H1 (cell line): ENCODE data around the gene MVP. TPM values are rescaled to one million over a fixed set of nuclear protein-coding genes. Genes with fewer than 3 reads are reported as not detected.

Experiments used
- CTCF ChIA-PET: fragments of 300-600 bp; sonication (Branson Sonifier 250); formaldehyde crosslinking; loops from one replicate; lab custom pipeline; 2021; ENCODE audit not compliant: partially characterized antibody; lab: Charles Lee
- POLR2A ChIA-PET: fragments of 300-600 bp; sonication (Branson Sonifier 250); formaldehyde crosslinking; loops from one replicate; lab custom pipeline; 2021; ENCODE audit warnings: inconsistent platforms; ENCODE audit not compliant: partially characterized antibody; lab: Charles Lee
- DNase-seq, 2 experiments: peaks; one replicate each; pipeline versions ENCODE4 v3.0.0 to v3.0.0-alpha.2; 2010 to 2022; ENCODE audit warnings: low spot score in 2 of 2, low read depth in 1 of 2, mixed read lengths in 1 of 2
- FAIRE-seq: peaks from 2 replicates; lab custom pipeline; 2011; peaks lifted over from hg19 to GRCh38; lab: Jason Lieb, UNC
- H2AFZ ChIP-seq: 2 replicates; pipeline ENCODE4 v1.8.1; 2012; ENCODE audit warnings: low read length, inconsistent platforms
- H2AK5ac ChIP-seq: 2 replicates; pipeline ENCODE4 v1.6.1; 2013; ENCODE audit warnings: low read depth, low read length
- H2BK120ac ChIP-seq: replicated peaks from 2 replicates; pipeline ENCODE3; 2013; ENCODE audit warnings: low read depth, low read length, inconsistent platforms
- H2BK12ac ChIP-seq: 2 replicates; pipeline ENCODE4 v1.6.1; 2013; ENCODE audit warnings: low read depth, low read length
- H2BK15ac ChIP-seq: 2 replicates; pipeline ENCODE4 v1.6.1; 2013; ENCODE audit warnings: low read length
- H2BK20ac ChIP-seq: 2 replicates; pipeline ENCODE4 v1.6.1; 2013; ENCODE audit warnings: low read length
- H2BK5ac ChIP-seq: 2 replicates; pipeline ENCODE4 v1.6.1; 2013; ENCODE audit warnings: low read depth, low read length
- H3K14ac ChIP-seq: 2 replicates; pipeline ENCODE4 v1.6.1; 2013; ENCODE audit warnings: inconsistent platforms; ENCODE audit not compliant: insufficient read length
- H3K18ac ChIP-seq: 2 replicates; pipeline ENCODE4 v1.6.1; 2013; ENCODE audit warnings: low read length; ENCODE audit errors: extremely low read depth
- H3K23ac ChIP-seq: 2 replicates; pipeline ENCODE4 v1.6.1; 2013; ENCODE audit warnings: inconsistent platforms; ENCODE audit not compliant: insufficient read length
- H3K23me2 ChIP-seq: 2 replicates; pipeline ENCODE4 v1.6.1; 2013; ENCODE audit warnings: low read depth, low read length
- H3K27ac ChIP-seq: 2 replicates; pipeline ENCODE4 v1.6.1; 2011; ENCODE audit warnings: low read depth, low read length, inconsistent platforms
- H3K27me3 ChIP-seq, 4 experiments: replicated peaks in 1 of 4; 1 replicate in 1 of 4; 2 replicates in 3 of 4; pipeline versions ENCODE4 v1.6.1 to v1.8.1; 2011 to 2013; ENCODE audit warnings: low read length in 3 of 4, mild to moderate bottlenecking in 3 of 4, inconsistent platforms in 2 of 4, mixed read lengths in 2 of 4, moderate library complexity in 1 of 4; ENCODE audit not compliant: control insufficient read depth in 3 of 4, insufficient read depth in 3 of 4; ENCODE audit errors: extremely low read depth in 1 of 4
- H3K36me3 ChIP-seq, 4 experiments: 2 replicates each; pipeline versions ENCODE4 v1.6.1 to v1.8.1; 2011 to 2013; ENCODE audit warnings: mild to moderate bottlenecking in 4 of 4, low read length in 3 of 4, moderate library complexity in 2 of 4, control low read depth in 1 of 4, inconsistent platforms in 1 of 4; ENCODE audit not compliant: insufficient read depth in 4 of 4, control insufficient read depth in 2 of 4
- H3K4ac ChIP-seq: replicated peaks from 2 replicates; pipeline ENCODE3; 2013; ENCODE audit warnings: low read length, low read depth, mixed read lengths, inconsistent platforms; ENCODE audit not compliant: insufficient read length
- H3K4me1 ChIP-seq, 4 experiments: replicated peaks in 1 of 4; 1 replicate in 1 of 4; 2 replicates in 3 of 4; pipeline versions ENCODE4 v1.6.1 to v1.8.1; 2011 to 2013; ENCODE audit warnings: low read length in 3 of 4, inconsistent platforms in 2 of 4, mixed read lengths in 1 of 4; ENCODE audit not compliant: insufficient read depth in 4 of 4, control insufficient read depth in 3 of 4
- H3K4me2 ChIP-seq, 2 experiments: 2 replicates each; pipeline versions ENCODE4 v1.6.1 to v1.8.1; 2011 to 2013; ENCODE audit warnings: low read depth in 2 of 2, low read length in 2 of 2, control low read depth in 1 of 2, inconsistent platforms in 1 of 2, mild to moderate bottlenecking in 1 of 2; ENCODE audit not compliant: insufficient read depth in 1 of 2
- H3K4me3 ChIP-seq, 4 experiments: fragments of 200-600, 300-600 bp in 1 of 4; sonication (generic), shearing (Covaris generic), sonication (Bioruptor Twin) in 1 of 4; 2 replicates each; pipeline versions ENCODE4 v1.5.1 to v1.8.1; 2011 to 2016; ENCODE audit warnings: low read length in 4 of 4, low read depth in 3 of 4, control low read depth in 2 of 4, inconsistent platforms in 2 of 4, mild to moderate bottlenecking in 2 of 4, mixed read lengths in 1 of 4, moderate library complexity in 1 of 4; ENCODE audit not compliant: insufficient read depth in 2 of 4; ENCODE audit errors: extremely low read depth in 1 of 4
- H3K56ac ChIP-seq: replicated peaks from 2 replicates; pipeline ENCODE3; 2013; ENCODE audit warnings: low read depth, mild to moderate bottlenecking, mixed read lengths, low read length, inconsistent platforms; ENCODE audit not compliant: insufficient read length
- H3K79me1 ChIP-seq: 2 replicates; pipeline ENCODE4 v1.6.1; 2013; ENCODE audit warnings: low read depth, low read length, control low read depth
- H3K79me2 ChIP-seq, 2 experiments: 2 replicates each; pipeline versions ENCODE4 v1.6.1 to v1.8.1; 2012 to 2013; ENCODE audit warnings: low read length in 2 of 2, mild to moderate bottlenecking in 2 of 2, inconsistent platforms in 1 of 2; ENCODE audit not compliant: insufficient read depth in 2 of 2, control insufficient read depth in 1 of 2
- H3K9ac ChIP-seq, 4 experiments: replicated peaks in 1 of 4; 1 replicate in 1 of 4; 2 replicates in 3 of 4; pipeline versions ENCODE4 v1.6.1 to v1.8.1; 2011 to 2013; ENCODE audit warnings: low read depth in 3 of 4, low read length in 3 of 4, control low read depth in 2 of 4, mild to moderate bottlenecking in 2 of 4, moderate library complexity in 2 of 4, inconsistent platforms in 1 of 4; ENCODE audit errors: extremely low read depth in 1 of 4
- H3K9me3 ChIP-seq, 2 experiments: 2 replicates each; pipeline versions ENCODE4 v1.6.1 to v1.8.1; 2012 to 2013; ENCODE audit warnings: mild to moderate bottlenecking in 2 of 2, moderate library complexity in 2 of 2, control low read depth in 1 of 2, inconsistent platforms in 1 of 2, low read depth in 1 of 2, low read length in 1 of 2, mixed read lengths in 1 of 2; ENCODE audit not compliant: insufficient read depth in 2 of 2
- H4K20me1 ChIP-seq, 2 experiments: replicated peaks in 1 of 2; 2 replicates each; pipeline versions ENCODE3 to v1.8.1; 2011 to 2013; ENCODE audit warnings: inconsistent platforms in 2 of 2, low read length in 2 of 2, mild to moderate bottlenecking in 1 of 2; ENCODE audit not compliant: insufficient read depth in 2 of 2, control insufficient read depth in 1 of 2
- H4K5ac ChIP-seq: 2 replicates; pipeline ENCODE4 v1.6.1; 2013; ENCODE audit warnings: low read length, low read depth, mixed read lengths, inconsistent platforms; ENCODE audit not compliant: insufficient read length
- H4K8ac ChIP-seq: 2 replicates; pipeline ENCODE4 v1.8.0; 2013; ENCODE audit warnings: mild to moderate bottlenecking, moderate library complexity, low read length, inconsistent platforms; ENCODE audit not compliant: insufficient read depth; ENCODE audit errors: extremely low read depth
- H4K91ac ChIP-seq: replicated peaks from 2 replicates; pipeline ENCODE3; 2013; ENCODE audit warnings: low read length, mixed read lengths, inconsistent platforms; ENCODE audit not compliant: insufficient read length
- CTBP2 ChIP-seq: IDR thresholded peaks from 2 replicates; pipeline ENCODE4 v1.7.0; 2011; ENCODE audit warnings: borderline replicate concordance, mild to moderate bottlenecking, moderate library complexity, mixed read lengths, low read length; ENCODE audit not compliant: insufficient read depth, insufficient read length
- MAFK ChIP-seq: IDR thresholded peaks from 2 replicates; pipeline ENCODE4 v1.6.1; 2012; ENCODE audit warnings: low read depth, mild to moderate bottlenecking, improper control_type of control experiment, low read length
- RBBP5 ChIP-seq: IDR thresholded peaks from 2 replicates; pipeline ENCODE4 v1.7.1; 2012; ENCODE audit warnings: low read depth, mild to moderate bottlenecking, inconsistent platforms, low read length, moderate library complexity, borderline replicate concordance
- YY1 ChIP-seq: IDR thresholded peaks from 2 replicates; pipeline ENCODE4 v1.6.1; 2011; ENCODE audit warnings: low read depth, mild to moderate bottlenecking, low read length
- WGBS, 2 experiments: shearing (Covaris generic) in 1 of 2; methylation state at CpG; one replicate each; pipeline versions ENCODE4 v1.1.6 to v1.1.7; 2013 to 2015; ENCODE audit warnings: low lambda C conversion rate in 2 of 2, mixed read lengths in 2 of 2, inconsistent platforms in 1 of 2, low coverage in 1 of 2, missing lambda C conversion rate in 1 of 2; ENCODE audit not compliant: insufficient replicate concordance in 2 of 2, insufficient coverage in 1 of 2, insufficient read length in 1 of 2; ENCODE audit errors: extremely low coverage in 1 of 2, missing lambda C conversion rate in 1 of 2; 5-methylcytosine and 5-hydroxymethylcytosine counted together
- polyA plus RNA-seq, 7 experiments: library from polyadenylated mRNA; depleted of rRNA in 3 of 7; stranded (reverse) in 5 of 7; unstranded in 2 of 7; fragments of >200 nt in 5 of 7; fragments of 200-250 nt in 2 of 7; gene quantifications; 1 replicate in 5 of 7; 2 replicates in 1 of 7; 4 replicates in 1 of 7; pipeline versions ENCODE4 v1.2.1 to v1.2.3, GENCODE V29; 2011 to 2013; ENCODE audit warnings: missing spikeins in 2 of 7, mixed read lengths in 2 of 7
- total RNA-seq: library from RNA; stranded (reverse); fragmentation: NEBNext Ultra II Directional; extraction: Animal tissue kit (Norgen Biotek cat#: 25700); gene quantifications from 2 replicates; pipeline ENCODE4 v1.2.1, GENCODE V29; 2021

MVP gene
- total and polyA plus RNA-seq, 2 of the 8 experiments (the other 6 are each of a cell fraction or from before 2014, with no cell fraction given), result 1.9 TPM

DNA sequence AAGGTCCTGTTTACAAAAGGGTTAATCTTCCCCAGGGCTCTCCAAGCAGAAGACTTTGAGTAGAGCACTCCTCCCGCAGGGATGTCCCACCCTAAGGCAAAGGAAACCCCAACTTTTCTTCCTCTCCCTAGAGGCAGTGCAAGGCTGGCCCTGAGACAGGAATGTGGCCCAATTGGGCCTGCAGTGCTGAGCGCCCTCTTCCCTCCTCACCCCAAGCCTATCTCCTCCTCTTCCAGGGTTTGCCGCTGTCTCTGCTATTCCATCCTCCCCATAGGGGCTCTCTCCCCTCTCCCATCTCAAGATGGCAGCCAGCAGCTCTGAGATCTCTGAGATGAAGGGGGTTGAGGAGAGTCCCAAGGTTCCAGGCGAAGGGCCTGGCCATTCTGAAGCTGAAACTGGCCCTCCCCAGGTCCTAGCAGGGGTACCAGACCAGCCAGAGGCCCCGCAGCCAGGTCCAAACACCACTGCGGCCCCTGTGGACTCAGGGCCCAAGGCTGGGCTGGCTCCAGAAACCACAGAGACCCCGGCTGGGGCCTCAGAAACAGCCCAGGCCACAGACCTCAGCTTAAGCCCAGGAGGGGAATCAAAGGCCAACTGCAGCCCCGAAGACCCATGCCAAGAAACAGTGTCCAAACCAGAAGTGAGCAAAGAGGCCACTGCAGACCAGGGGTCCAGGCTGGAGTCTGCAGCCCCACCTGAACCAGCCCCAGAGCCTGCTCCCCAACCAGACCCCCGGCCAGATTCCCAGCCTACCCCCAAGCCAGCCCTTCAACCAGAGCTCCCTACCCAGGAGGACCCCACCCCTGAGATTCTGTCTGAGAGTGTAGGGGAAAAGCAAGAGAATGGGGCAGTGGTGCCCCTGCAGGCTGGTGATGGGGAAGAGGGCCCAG lies 7.3 kb upstream of the MVP start:
- H2BK5ac ChIP-seq, result peak overlapping the region; percentile 89; the same call in 1 of the 2 replicates
- H3K4me1 ChIP-seq, result peaks cover 0 to 52% (median 42%) of the 10 kb centered on the region in 4 experiments; a peak in 6 of 7 replicates
- H3K14ac ChIP-seq, result no peak overlapping the region
- H3K4me3 ChIP-seq, result peak overlapping the region; percentile 75 to 85 (median 82)
- peaks cover 32% of the 10 kb centered on the region for H3K23me2 ChIP-seq
- 0 out of 2 replicates have a peak overlapping the region, but pooled peaks have one; percentile 31 for H2BK15ac ChIP-seq
- peak overlapping the region; percentile 27 for H3K4ac ChIP-seq
- H2BK12ac ChIP-seq, result peak overlapping the region; percentile 7; the same call in 1 of the 2 replicates
- H4K20me1 ChIP-seq, result peaks cover 14 to 19% of the 10 kb centered on the region in 2 experiments
- H3K27ac ChIP-seq, result no peak overlapping the region
- H4K5ac ChIP-seq, result peak overlapping the region; percentile 55
- peaks cover 6 to 30% of the 10 kb centered on the region in 2 experiments for H3K79me2 ChIP-seq
- no peak for FAIRE-seq
- peak overlapping the region; percentile 10 for H3K18ac ChIP-seq
- H4K8ac ChIP-seq, result peak overlapping the region; percentile 88
- H3K56ac ChIP-seq, result peak overlapping the region; percentile 34
- H4K91ac ChIP-seq, result peak overlapping the region; percentile 75
- H3K9ac ChIP-seq, result peak overlapping the region in 3 of 4 experiments; percentile 29 to 54 (median 50); a peak in 4 of 7 replicates
- 58% methylated on average over 9 of the region's 9 CpGs; no CpG with 5 or more reads in 1 of the 2 experiments for WGBS, 2 experiments
- H3K4me2 ChIP-seq, result peak overlapping the region; percentile 91 to 92
- no peak overlapping the region for H2BK120ac ChIP-seq
- H3K79me1 ChIP-seq, result no peaks in the 10 kb centered on the region; the same call in none of the 2 replicates
- POLR2A ChIA-PET, result interaction anchor here (0.7 to 4.0 kb wide), 12 partner anchors 10 to 219 kb away, joined by 3 to 31 read pairs (median 4); partner anchors contain the start of genes ASPHD1, CDIPT, HIRIP3 and TLCD3B
- no peak overlapping the region for H2AFZ ChIP-seq
- peaks cover 7 to 26% (median 11%) of the 10 kb centered on the region in 4 experiments for H3K36me3 ChIP-seq
- no peak overlapping the region for H2BK20ac ChIP-seq
- no peak overlapping the region for H3K23ac ChIP-seq
- no peak overlapping the region; the same call in 1 of the 2 replicates for H2AK5ac ChIP-seq
- TF ChIP-seq CTBP2 (no peak), RBBP5 (no peak), YY1 (no peak), MAFK (no peak)
- TF ChIP-seq, all 59 proteins: peak for 0
- Histone ChIP-seq H3K9me3 (no peaks in the 10 kb centered on the region), H3K27me3 (no peaks in the 10 kb centered on the region)
- DNase-seq, result no peak
- CTCF ChIA-PET, result interaction anchor here (0.5 to 17.5 kb wide), 5 partner anchors 23 to 350 kb away, joined by 3 to 212 read pairs (median 4); no protein-coding TSS in a partner anchor
